Measurements from ENCODE around the gene ARMC2. TPM values are rescaled to one million over a fixed set of nuclear protein-coding genes. Genes with fewer than 3 reads are reported as not detected.

The ARMC2 gene
- polyA plus RNA-seq, 3 donors, result 1.7 to 7.4 (median 3.5) TPM

- no peaks in the 10 kb centered on the region for H3K79me2 ChIP-seq (ENCODE audit: insufficient read depth, low read length)
- Mint-ChIP-seq H3K4me3 (no peak overlapping the region), H3K36me3 (peaks cover 5% of the 10 kb centered on the region in 2 donors), H3K4me1 (peaks cover 26% of the 10 kb centered on the region), H3K9me3 (peaks cover 15 to 46% (median 36%) of the 10 kb centered on the region in 7 donors), H3K27ac (no peak overlapping the region), H3K27me3 (ENCODE audit: low read depth in 3 of 3) (no peaks in the 10 kb centered on the region)
- intact Hi-C loops (cut with micrococcal nuclease), result no loop called here
- no peak for DNase-seq
- no peak overlapping the region for H3K27ac ChIP-seq (ENCODE audit: low read depth in 1 of 2, low read length in 2 of 2)
- H3K4me2 ChIP-seq (replicated peaks; ENCODE audit: extremely low read depth, low read length, poor library complexity, severe bottlenecking), result no peak overlapping the region
- no peak overlapping the region for H3K4me3 ChIP-seq (replicated peaks in 1 of 3; ENCODE audit: low read depth in 2 of 3, low read length in 3 of 3)
- 100% methylated on average over 4 of the region's 4 CpGs for WGBS (ENCODE audit: insufficient coverage)
- no peak overlapping the region for H3K9ac ChIP-seq (ENCODE audit: insufficient read depth, low read length, poor library complexity, severe bottlenecking)
- no peak overlapping the region for H2AFZ ChIP-seq (ENCODE audit: insufficient read depth, low read depth, low read length, poor library complexity, severe bottlenecking)
- no peak for TF ChIP-seq CTCF (IDR thresholded peaks at IDR 0.05)
- no peaks in the 10 kb centered on the region for H4K20me1 ChIP-seq (ENCODE audit: insufficient read depth, low read length)
- peaks cover 18 to 25% of the 10 kb centered on the region in 2 donors for H3K4me1 ChIP-seq (ENCODE audit: control insufficient read depth in 1 of 2, insufficient read depth in 2 of 2, low read length in 2 of 2)
- no peaks in the 10 kb centered on the region for H3K36me3 ChIP-seq (replicated peaks in 1 of 2; ENCODE audit: control insufficient read depth in 1 of 2, insufficient read depth in 2 of 2, low read length in 2 of 2)
- H3K9me3 ChIP-seq (replicated peaks in 1 of 2; ENCODE audit: control insufficient read depth in 1 of 2, insufficient read depth in 1 of 2, low read length in 2 of 2), result peaks cover 11 to 25% of the 10 kb centered on the region in 2 donors
- H3K27me3 ChIP-seq (ENCODE audit: control insufficient read depth in 2 of 2, insufficient read depth in 2 of 2, low read length in 2 of 2), result no peaks in the 10 kb centered on the region
Measured at GRCh38 chr6:108822401-108822800, 25.8 kb upstream of the ARMC2 start.

- Histone ChIP-seq H4K20me1 (ENCODE audit: insufficient read depth, low read length) (no peaks in the 10 kb centered on the region), H3K27ac (ENCODE audit: low read depth in 1 of 2, low read length in 2 of 2) (no peak overlapping the region), H3K36me3 (replicated peaks in 1 of 2; ENCODE audit: control insufficient read depth in 1 of 2, insufficient read depth in 2 of 2, low read length in 2 of 2) (no peaks in the 10 kb centered on the region), H3K79me2 (ENCODE audit: insufficient read depth, low read length) (no peaks in the 10 kb centered on the region), H3K27me3 (ENCODE audit: control insufficient read depth in 2 of 2, insufficient read depth in 2 of 2, low read length in 2 of 2) (no peaks in the 10 kb centered on the region), H3K9me3 (replicated peaks in 1 of 2; ENCODE audit: control insufficient read depth in 1 of 2, insufficient read depth in 1 of 2, low read length in 2 of 2) (peaks cover 10 to 13% of the 10 kb centered on the region in 2 donors), H3K4me2 (replicated peaks; ENCODE audit: extremely low read depth, low read length, poor library complexity, severe bottlenecking) (no peak overlapping the region), H3K9ac (ENCODE audit: insufficient read depth, low read length, poor library complexity, severe bottlenecking) (no peak overlapping the region), H3K4me3 (replicated peaks in 1 of 3; ENCODE audit: low read depth in 2 of 3, low read length in 3 of 3) (no peak overlapping the region), H3K4me1 (ENCODE audit: control insufficient read depth in 1 of 2, insufficient read depth in 2 of 2, low read length in 2 of 2) (peaks cover 18 to 22% of the 10 kb centered on the region in 2 donors), H2AFZ (ENCODE audit: insufficient read depth, low read depth, low read length, poor library complexity, severe bottlenecking) (no peak overlapping the region)
- no CpG with 5 or more reads among the region's 2 CpGs for WGBS (ENCODE audit: insufficient coverage)
- Mint-ChIP-seq H3K27ac (no peak overlapping the region), H3K4me1 (peaks cover 21% of the 10 kb centered on the region), H3K36me3 (peaks cover 0 to 2% of the 10 kb centered on the region in 2 donors), H3K9me3 (peaks cover 2 to 25% (median 22%) of the 10 kb centered on the region in 7 donors), H3K27me3 (ENCODE audit: low read depth in 3 of 3) (peaks cover 0 to 3% (median 0%) of the 10 kb centered on the region in 3 donors), H3K4me3 (no peak overlapping the region)
- intact Hi-C loops (cut with micrococcal nuclease), result no loop called here
- no peak for TF ChIP-seq CTCF (IDR thresholded peaks at IDR 0.05)
- DNase-seq, result no peak
Measured at GRCh38 chr6:108825326-108825725, 22.9 kb upstream of the ARMC2 start.

Data from CD14-positive monocyte (primary cell).